Neural cell (in vitro differentiated cells): ENCODE data around the gene OR6P1. TPM values are rescaled to one million over a fixed set of nuclear protein-coding genes. Genes with fewer than 3 reads are reported as not detected.

ENCODE experiments used
- H2AFZ ChIP-seq: fragments of 200-600, 300-800 bp; sonication (generic), shearing (Covaris generic); 2 replicates; pipeline ENCODE4 v1.6.0; 2014; ENCODE audit warnings: low read depth, mild to moderate bottlenecking, antibody characterized with exemption, low read length, moderate library complexity
- H3F3A ChIP-seq: fragments of 200-600 bp; shearing (Covaris generic); 2 replicates; pipeline ENCODE4 v1.6.1; 2016; ENCODE audit warnings: mild to moderate bottlenecking, moderate library complexity, mixed read lengths, antibody characterized with exemption, low read length; ENCODE audit not compliant: insufficient read depth, poor library complexity, severe bottlenecking
- H3K27ac ChIP-seq: fragments of 200-600, 300-800 bp; sonication (generic), shearing (Covaris generic); 2 replicates; pipeline ENCODE4 v1.5.1; 2014; ENCODE audit warnings: mild to moderate bottlenecking, low read length, moderate library complexity
- H3K27me3 ChIP-seq: fragments of 300-800, 200-600 bp; sonication (generic), shearing (Covaris generic); 2 replicates; pipeline ENCODE4 v1.6.0; 2014; ENCODE audit warnings: mild to moderate bottlenecking, low read depth, low read length, moderate library complexity; ENCODE audit not compliant: insufficient read depth
- H3K36me3 ChIP-seq: fragments of 300-800, 200-600 bp; sonication (generic), shearing (Covaris generic); 2 replicates; pipeline ENCODE4 v1.5.1; 2014; ENCODE audit warnings: mild to moderate bottlenecking, antibody characterized with exemption, low read length, moderate library complexity; ENCODE audit not compliant: insufficient read depth
- H3K4me2 ChIP-seq: fragments of 300-800, 200-600 bp; sonication (generic), shearing (Covaris generic); 2 replicates; pipeline ENCODE4 v1.6.0; 2014; ENCODE audit warnings: mild to moderate bottlenecking, low read length
- H3K4me3 ChIP-seq: fragments of 300-800, 200-600 bp; sonication (generic), shearing (Covaris generic); 2 replicates; pipeline ENCODE4 v1.5.1; 2014; ENCODE audit warnings: mild to moderate bottlenecking, low read length, moderate library complexity
- H3K79me2 ChIP-seq: fragments of 200-600 bp; shearing (Covaris generic); replicated peaks from 2 replicates; pipeline ENCODE4 v1.6.0; 2014; ENCODE audit warnings: mild to moderate bottlenecking, low read length, moderate library complexity; ENCODE audit not compliant: insufficient read depth
- H3K9ac ChIP-seq: fragments of 300-800, 200-600 bp; sonication (generic), shearing (Covaris generic); 2 replicates; pipeline ENCODE4 v1.6.1; 2016; ENCODE audit warnings: mild to moderate bottlenecking, low read length, mixed read lengths
- H3K9me2 ChIP-seq: fragments of 200-600 bp; shearing (Covaris generic); 2 replicates; pipeline ENCODE4 v1.6.1; 2016; ENCODE audit warnings: mild to moderate bottlenecking, low read length, mixed read lengths; ENCODE audit not compliant: insufficient read depth
- H3K9me3 ChIP-seq: fragments of 200-600, 300-800 bp; sonication (generic), shearing (Covaris generic); 2 replicates; pipeline ENCODE4 v1.6.1; 2016; ENCODE audit warnings: mild to moderate bottlenecking, mixed run types, low read length, moderate library complexity, mixed read lengths
- H4K20me1 ChIP-seq: fragments of 200-600 bp; shearing (Covaris generic); 2 replicates; pipeline ENCODE4 v1.6.1; 2016; ENCODE audit warnings: mild to moderate bottlenecking, mixed run types; ENCODE audit not compliant: insufficient read depth
- EP300 ChIP-seq: fragments of 450-650 bp; conservative IDR thresholded peaks from 2 replicates; pipeline ENCODE4 v1.6.1; 2014; ENCODE audit warnings: antibody characterized with exemption, mild to moderate bottlenecking, moderate library complexity; ENCODE audit not compliant: poor library complexity, severe bottlenecking
- EZH2 ChIP-seq: fragments of 200-600, 300-800 bp; shearing (Covaris generic), sonication (generic); IDR thresholded peaks from 2 replicates; pipeline ENCODE4 v1.6.1; 2014; ENCODE audit warnings: antibody characterized with exemption, low read length, borderline replicate concordance, mild to moderate bottlenecking; ENCODE audit not compliant: insufficient read depth, poor library complexity, severe bottlenecking
- MXI1 ChIP-seq: fragments of 450-650 bp; conservative IDR thresholded peaks from 2 replicates; pipeline ENCODE4 v1.6.1; 2014; ENCODE audit warnings: antibody characterized with exemption, mild to moderate bottlenecking; ENCODE audit not compliant: poor library complexity, severe bottlenecking
- POLR2AphosphoS5 ChIP-seq: IDR thresholded peaks from 2 replicates; pipeline ENCODE4 v1.6.1; 2012
- RAD21 ChIP-seq: fragments of 450-650 bp; conservative IDR thresholded peaks from 2 replicates; pipeline ENCODE4 v1.6.1; 2014; ENCODE audit warnings: antibody characterized with exemption, mild to moderate bottlenecking, moderate library complexity
- REST ChIP-seq: IDR thresholded peaks from 2 replicates; pipeline ENCODE4 v1.6.1; 2012; ENCODE audit warnings: borderline replicate concordance
- SMC3 ChIP-seq: fragments of 450-650 bp; conservative IDR thresholded peaks from 2 replicates; pipeline ENCODE4 v1.6.1; 2014; ENCODE audit warnings: antibody characterized with exemption, mild to moderate bottlenecking, moderate library complexity; ENCODE audit not compliant: poor library complexity
- TAF1 ChIP-seq: IDR thresholded peaks from 2 replicates; pipeline ENCODE4 v1.6.1; 2012; ENCODE audit warnings: low read depth
- polyA plus RNA-seq: library from polyadenylated mRNA; depleted of rRNA; stranded (reverse); fragments of >200 nt; gene quantifications from 2 replicates; pipeline ENCODE4 v1.2.3, GENCODE V29; 2014
- TF ChIP-seq, protein P1 (sequence below): fragments of 450-650 bp; IDR thresholded peaks from 2 replicates; pipeline ENCODE4 v1.5.1; 2014; ENCODE audit warnings: antibody characterized with exemption, mild to moderate bottlenecking, moderate library complexity; ENCODE audit not compliant: poor library complexity, severe bottlenecking

Gene OR6P1
- polyA plus RNA-seq, 1 donor from 2014 or later = not detected

GRCh38 chr1:158604968-158605367 is 34.6 kb upstream of the OR6P1 start, which contains the start of gene OR10Z1:
OR10Z1 (plus strand) TSS chr1:158605268; CDS start chr1:158606439, 1,171 bp downstream.
- TF ChIP-seq, protein P1, sequence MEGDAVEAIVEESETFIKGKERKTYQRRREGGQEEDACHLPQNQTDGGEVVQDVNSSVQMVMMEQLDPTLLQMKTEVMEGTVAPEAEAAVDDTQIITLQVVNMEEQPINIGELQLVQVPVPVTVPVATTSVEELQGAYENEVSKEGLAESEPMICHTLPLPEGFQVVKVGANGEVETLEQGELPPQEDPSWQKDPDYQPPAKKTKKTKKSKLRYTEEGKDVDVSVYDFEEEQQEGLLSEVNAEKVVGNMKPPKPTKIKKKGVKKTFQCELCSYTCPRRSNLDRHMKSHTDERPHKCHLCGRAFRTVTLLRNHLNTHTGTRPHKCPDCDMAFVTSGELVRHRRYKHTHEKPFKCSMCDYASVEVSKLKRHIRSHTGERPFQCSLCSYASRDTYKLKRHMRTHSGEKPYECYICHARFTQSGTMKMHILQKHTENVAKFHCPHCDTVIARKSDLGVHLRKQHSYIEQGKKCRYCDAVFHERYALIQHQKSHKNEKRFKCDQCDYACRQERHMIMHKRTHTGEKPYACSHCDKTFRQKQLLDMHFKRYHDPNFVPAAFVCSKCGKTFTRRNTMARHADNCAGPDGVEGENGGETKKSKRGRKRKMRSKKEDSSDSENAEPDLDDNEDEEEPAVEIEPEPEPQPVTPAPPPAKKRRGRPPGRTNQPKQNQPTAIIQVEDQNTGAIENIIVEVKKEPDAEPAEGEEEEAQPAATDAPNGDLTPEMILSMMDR = no peak
- TF ChIP-seq REST (no peak), EP300 (no peak), MXI1 (no peak), SMC3 (no peak), EZH2 (no peak), TAF1 (no peak), POLR2AphosphoS5 (no peak), RAD21 (no peak)
- H4K20me1 ChIP-seq = no peaks in the 10 kb centered on the region
- H3K27ac ChIP-seq = no peak within 1 kb of the TSS
- no peaks in the 10 kb centered on the region for H3K9me2 ChIP-seq
- no peaks in the 10 kb centered on the region for H3K27me3 ChIP-seq
- no peaks in the 10 kb centered on the region for H3F3A ChIP-seq
- no peak within 1 kb of the TSS for H3K9ac ChIP-seq
- no peak within 1 kb of the TSS for H3K4me3 ChIP-seq
- H3K36me3 ChIP-seq = no peaks in the 10 kb centered on the region
- no peak within 1 kb of the TSS for H2AFZ ChIP-seq
- no peak within 1 kb of the TSS for H3K4me2 ChIP-seq
- H3K9me3 ChIP-seq = no peaks in the 10 kb centered on the region
- no peaks in the 10 kb centered on the region for H3K79me2 ChIP-seq

- TF ChIP-seq EZH2 = no peak
- no peak overlapping the region for H3K27ac ChIP-seq
Measured at GRCh38 chr1:158600735-158601134, 30.4 kb upstream of the OR6P1 start.

GRCh38 chr1:158586942-158587341 is 16.6 kb upstream of the OR6P1 start:
- H3K9ac ChIP-seq = no peak overlapping the region
- H2AFZ ChIP-seq = no peak overlapping the region

More at GRCh38 chr1:158600735-158601134, 30.4 kb upstream of the OR6P1 start:
- Histone ChIP-seq H3K79me2 (no peaks in the 10 kb centered on the region), H3K4me2 (no peak overlapping the region), H3K9me3 (no peaks in the 10 kb centered on the region), H3K27me3 (no peaks in the 10 kb centered on the region), H3F3A (no peaks in the 10 kb centered on the region), H4K20me1 (no peaks in the 10 kb centered on the region), H3K36me3 (no peaks in the 10 kb centered on the region), H3K9me2 (no peaks in the 10 kb centered on the region), H3K4me3 (no peak overlapping the region), H3K9ac (no peak overlapping the region), H2AFZ (no peak overlapping the region)

More at GRCh38 chr1:158586942-158587341, 16.6 kb upstream of the OR6P1 start:
- Histone ChIP-seq H3K36me3 (no peaks in the 10 kb centered on the region), H4K20me1 (no peaks in the 10 kb centered on the region), H3K79me2 (no peaks in the 10 kb centered on the region), H3K4me3 (no peak overlapping the region), H3K27ac (no peak overlapping the region), H3K9me2 (no peaks in the 10 kb centered on the region), H3K27me3 (no peaks in the 10 kb centered on the region), H3F3A (no peaks in the 10 kb centered on the region), H3K4me2 (no peak overlapping the region), H3K9me3 (no peaks in the 10 kb centered on the region)
- TF ChIP-seq EP300 (no peak), REST (no peak), MXI1 (no peak), RAD21 (no peak), EZH2 (no peak), POLR2AphosphoS5 (no peak), SMC3 (no peak), TAF1 (no peak)
- TF ChIP-seq, protein P1 = no peak
